Measurements from ENCODE around the gene SLC30A2.

DNA sequence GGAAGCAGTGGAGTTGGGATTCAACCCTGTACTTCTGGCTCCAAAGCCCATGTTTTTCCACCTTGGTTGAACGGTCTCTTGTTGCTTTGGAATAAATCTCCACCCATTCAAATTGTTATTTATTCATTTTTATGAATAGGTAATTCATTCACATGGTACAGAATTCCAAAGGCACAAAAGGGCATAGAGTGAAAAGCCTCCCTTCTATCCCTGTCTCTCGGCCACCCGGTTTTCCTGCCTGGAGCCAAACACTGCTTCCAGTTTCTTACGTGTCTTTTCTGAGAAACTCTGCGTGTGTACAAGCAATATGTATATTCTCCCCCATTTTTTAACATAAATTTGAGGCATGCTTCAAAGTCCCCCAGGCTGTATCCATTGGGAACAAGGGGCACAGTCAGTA is 20.4 kb downstream of the SLC30A2 start:
- TF ChIP-seq POLR2AphosphoS5 (IDR thresholded peaks at IDR 0.05): no peak
- TF ChIP-seq, protein P1, sequence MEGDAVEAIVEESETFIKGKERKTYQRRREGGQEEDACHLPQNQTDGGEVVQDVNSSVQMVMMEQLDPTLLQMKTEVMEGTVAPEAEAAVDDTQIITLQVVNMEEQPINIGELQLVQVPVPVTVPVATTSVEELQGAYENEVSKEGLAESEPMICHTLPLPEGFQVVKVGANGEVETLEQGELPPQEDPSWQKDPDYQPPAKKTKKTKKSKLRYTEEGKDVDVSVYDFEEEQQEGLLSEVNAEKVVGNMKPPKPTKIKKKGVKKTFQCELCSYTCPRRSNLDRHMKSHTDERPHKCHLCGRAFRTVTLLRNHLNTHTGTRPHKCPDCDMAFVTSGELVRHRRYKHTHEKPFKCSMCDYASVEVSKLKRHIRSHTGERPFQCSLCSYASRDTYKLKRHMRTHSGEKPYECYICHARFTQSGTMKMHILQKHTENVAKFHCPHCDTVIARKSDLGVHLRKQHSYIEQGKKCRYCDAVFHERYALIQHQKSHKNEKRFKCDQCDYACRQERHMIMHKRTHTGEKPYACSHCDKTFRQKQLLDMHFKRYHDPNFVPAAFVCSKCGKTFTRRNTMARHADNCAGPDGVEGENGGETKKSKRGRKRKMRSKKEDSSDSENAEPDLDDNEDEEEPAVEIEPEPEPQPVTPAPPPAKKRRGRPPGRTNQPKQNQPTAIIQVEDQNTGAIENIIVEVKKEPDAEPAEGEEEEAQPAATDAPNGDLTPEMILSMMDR (IDR thresholded peaks at IDR 0.05): no peak
